ENCODE data around the gene RAB7B.

DNA sequence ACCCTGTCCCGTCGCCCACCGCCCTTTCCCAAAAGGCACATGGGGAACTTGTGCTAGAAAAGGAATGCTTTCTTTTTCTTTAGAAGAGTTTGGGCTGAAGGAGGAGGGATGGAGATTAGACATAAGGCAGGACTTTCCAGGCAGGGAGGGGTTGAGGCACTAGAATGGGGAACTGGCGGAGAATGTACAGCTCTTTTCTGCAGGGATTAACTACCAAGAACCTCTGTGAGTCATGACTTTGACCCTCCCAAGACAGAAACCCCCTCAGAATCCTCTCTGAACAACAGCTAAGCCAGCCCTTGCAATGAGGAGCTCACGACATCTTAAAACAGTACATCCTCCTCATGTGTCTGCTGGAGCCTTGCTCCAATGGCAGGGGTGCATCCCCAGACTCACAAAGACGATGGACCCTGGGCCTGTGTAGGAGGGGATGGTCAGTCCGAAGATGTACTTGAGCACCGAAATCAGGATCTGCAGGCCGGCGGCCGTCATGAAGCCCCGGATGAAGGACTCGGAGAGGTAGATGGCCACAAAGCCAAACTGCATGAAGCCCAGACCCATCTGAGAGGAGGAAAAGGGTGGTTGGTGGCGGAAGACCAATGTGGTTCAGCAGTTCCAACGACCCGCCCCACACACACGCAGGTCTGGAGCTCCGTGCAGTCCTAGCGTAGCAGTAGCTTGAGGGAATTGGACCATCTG lies 73.5 kb downstream of the RAB7B start:
- TF ChIP-seq POLR2A (IDR thresholded peaks at IDR 0.05): no peak
- TF ChIP-seq, protein P1, sequence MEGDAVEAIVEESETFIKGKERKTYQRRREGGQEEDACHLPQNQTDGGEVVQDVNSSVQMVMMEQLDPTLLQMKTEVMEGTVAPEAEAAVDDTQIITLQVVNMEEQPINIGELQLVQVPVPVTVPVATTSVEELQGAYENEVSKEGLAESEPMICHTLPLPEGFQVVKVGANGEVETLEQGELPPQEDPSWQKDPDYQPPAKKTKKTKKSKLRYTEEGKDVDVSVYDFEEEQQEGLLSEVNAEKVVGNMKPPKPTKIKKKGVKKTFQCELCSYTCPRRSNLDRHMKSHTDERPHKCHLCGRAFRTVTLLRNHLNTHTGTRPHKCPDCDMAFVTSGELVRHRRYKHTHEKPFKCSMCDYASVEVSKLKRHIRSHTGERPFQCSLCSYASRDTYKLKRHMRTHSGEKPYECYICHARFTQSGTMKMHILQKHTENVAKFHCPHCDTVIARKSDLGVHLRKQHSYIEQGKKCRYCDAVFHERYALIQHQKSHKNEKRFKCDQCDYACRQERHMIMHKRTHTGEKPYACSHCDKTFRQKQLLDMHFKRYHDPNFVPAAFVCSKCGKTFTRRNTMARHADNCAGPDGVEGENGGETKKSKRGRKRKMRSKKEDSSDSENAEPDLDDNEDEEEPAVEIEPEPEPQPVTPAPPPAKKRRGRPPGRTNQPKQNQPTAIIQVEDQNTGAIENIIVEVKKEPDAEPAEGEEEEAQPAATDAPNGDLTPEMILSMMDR (IDR thresholded peaks at IDR 0.05 in 4 of 5, conservative IDR thresholded peaks at IDR 0.05 in 1 of 5): no peak
